ENCODE results near the gene ENHO. TPM values are rescaled to one million over a fixed set of nuclear protein-coding genes. Genes with fewer than 3 reads are reported as not detected.

Gene ENHO
- total and polyA plus RNA-seq, 10 of the 15 experiments (the other 5 are each of a cell fraction or from before 2014, with no cell fraction given), result not detected

- Histone ChIP-seq H3K9me3 (replicated peaks; ENCODE audit: control insufficient read depth, insufficient read depth, low read length) (no peaks in the 10 kb centered on the region; the same call in 2 of the 3 replicates), H3K79me2 (ENCODE audit: control insufficient read depth, insufficient read depth, low read length) (no peaks in the 10 kb centered on the region), H3K4me1 (ENCODE audit: control insufficient read depth, insufficient read depth, low read length) (no peaks in the 10 kb centered on the region), H3K36me3 (ENCODE audit: control insufficient read depth in 2 of 2, insufficient read depth in 2 of 2, low read length in 1 of 2) (no peaks in the 10 kb centered on the region), H3K9ac (ENCODE audit: control insufficient read depth, insufficient read depth, low read length) (no peak overlapping the region), H3K4me2 (ENCODE audit: control insufficient read depth, insufficient read depth) (no peak overlapping the region), H4K20me1 (ENCODE audit: control insufficient read depth, insufficient read depth) (no peaks in the 10 kb centered on the region), H3K27ac (ENCODE audit: control insufficient read depth, insufficient read depth) (no peak overlapping the region), H3K4me3 (no peak overlapping the region), H3K27me3 (replicated peaks in 1 of 2; ENCODE audit: control insufficient read depth in 2 of 2, insufficient read depth in 2 of 2, low read length in 1 of 2) (peaks cover 4% of the 10 kb centered on the region in 2 experiments; a peak in 2 of 4 replicates), H2AFZ (ENCODE audit: control insufficient read depth, low read depth, low read length) (no peak overlapping the region)
- no TSS peak for BruUV-seq (replicated peaks)
- ChIA-PET SMC1A (ENCODE audit: uncharacterized antibody, unreplicated experiment) (no interaction called here), POLR2A (no interaction called here), RAD21 (ENCODE audit: unreplicated experiment) (no interaction called here), CTCF (no interaction called here)
- in situ Hi-C loops (cut with MboI), result no loop called here
- no peak for ATAC-seq
- FAIRE-seq, result no peak
- no peak for DNase-seq (ENCODE audit: low read depth, low spot score)
- no peak for TF ChIP-seq STAT1 (conservative IDR thresholded peaks at IDR 0.05)
- no peak for TF ChIP-seq MXI1 (IDR thresholded peaks at IDR 0.05; ENCODE audit: low read depth, low read length)
- no peak for TF ChIP-seq TCF7 (IDR thresholded peaks at IDR 0.05; ENCODE audit: borderline replicate concordance)
- no peak for TF ChIP-seq JUNB (IDR thresholded peaks at IDR 0.05)
- TF ChIP-seq PRDM15 (CRISPR knock-in tag; IDR thresholded peaks at IDR 0.05), result no peak
- no peak for TF ChIP-seq RFX5 (IDR thresholded peaks at IDR 0.05; ENCODE audit: low read depth, low read length)
- TF ChIP-seq IKZF1 (conservative IDR thresholded peaks at IDR 0.05), result no peak
- TF ChIP-seq MAX (IDR thresholded peaks at IDR 0.05; ENCODE audit: low read depth, low read length), result no peak
- TF ChIP-seq IRF3 (IDR thresholded peaks at IDR 0.05), result no peak
- TF ChIP-seq RB1 (IDR thresholded peaks at IDR 0.05; ENCODE audit: borderline replicate concordance), result no peak
- intact Hi-C loops (cut with micrococcal nuclease; ENCODE audit: unreplicated experiment), result no loop called here
- 25% methylated on average over 6 of the region's 6 CpGs for WGBS (ENCODE audit: insufficient coverage, insufficient replicate concordance, low lambda C conversion rate, missing lambda C conversion rate)
These were observed 37.0 kb downstream of the ENHO start for GRCh38 chr9:34485822-34486221.

Measured in GM12878 (cell line).